Stimulated activated memory B cell treated with anti-CD40 and anti-IgM and Interleukin-4, amounts not matched to agents 10 μg/mL and 1 μg/mL and 100 μg/mL, for 72 hours (primary cell): ENCODE data around the gene SLC16A1.

ENCODE experiments used
- ATAC-seq: fragments of 150-1000 bp; cut with Tn5 transposase; 2 replicates; pipeline ENCODE4 v1.10.0; 2021
- H3K27ac Mint-ChIP-seq: one replicate; pipeline ENCODE4 v1.8.0; 2022; ENCODE audit warnings: mild to moderate bottlenecking, mixed read lengths
- H3K27me3 Mint-ChIP-seq: one replicate; pipeline ENCODE4 v1.8.0; 2022; ENCODE audit warnings: mixed read lengths
- H3K36me3 Mint-ChIP-seq: one replicate; pipeline ENCODE4 v1.8.0; 2022; ENCODE audit warnings: mixed read lengths
- H3K4me1 Mint-ChIP-seq: one replicate; pipeline ENCODE4 v1.8.0; 2022; ENCODE audit warnings: mixed read lengths
- H3K4me3 Mint-ChIP-seq: one replicate; pipeline ENCODE4 v1.8.0; 2022; ENCODE audit warnings: mild to moderate bottlenecking, moderate library complexity, mixed read lengths
- H3K9me3 Mint-ChIP-seq: one replicate; pipeline ENCODE4 v1.8.0; 2022; ENCODE audit warnings: mixed read lengths

Gene SLC16A1

GRCh38 chr1:112950426-112950825 lies 5.6 kb downstream of the SLC16A1 start:
- no peaks in the 10 kb centered on the region for H3K27me3 Mint-ChIP-seq
- H3K4me1 Mint-ChIP-seq, result peaks cover 19% of the 10 kb centered on the region
- H3K4me3 Mint-ChIP-seq, result no peak overlapping the region
- H3K9me3 Mint-ChIP-seq, result no peaks in the 10 kb centered on the region
- no peak overlapping the region for H3K27ac Mint-ChIP-seq
- no peak for ATAC-seq
- H3K36me3 Mint-ChIP-seq, result peaks cover 5% of the 10 kb centered on the region

- Mint-ChIP-seq H3K27me3 (no peaks in the 10 kb centered on the region), H3K36me3 (peaks cover 6% of the 10 kb centered on the region), H3K4me1 (no peaks in the 10 kb centered on the region), H3K9me3 (no peaks in the 10 kb centered on the region), H3K4me3 (no peak overlapping the region), H3K27ac (no peak overlapping the region)
- no peak for ATAC-seq
Measured at GRCh38 chr1:112946683-112947082, 9.3 kb downstream of the SLC16A1 start.

GRCh38 chr1:112939810-112940209 lies 16.2 kb downstream of the SLC16A1 start:
- no peaks in the 10 kb centered on the region for H3K27me3 Mint-ChIP-seq
- H3K27ac Mint-ChIP-seq, result no peak overlapping the region
- H3K4me3 Mint-ChIP-seq, result no peak overlapping the region
- no peak for ATAC-seq
- H3K4me1 Mint-ChIP-seq, result peaks cover 8% of the 10 kb centered on the region
- no peaks in the 10 kb centered on the region for H3K9me3 Mint-ChIP-seq
- H3K36me3 Mint-ChIP-seq, result peaks cover 6% of the 10 kb centered on the region

DNA sequence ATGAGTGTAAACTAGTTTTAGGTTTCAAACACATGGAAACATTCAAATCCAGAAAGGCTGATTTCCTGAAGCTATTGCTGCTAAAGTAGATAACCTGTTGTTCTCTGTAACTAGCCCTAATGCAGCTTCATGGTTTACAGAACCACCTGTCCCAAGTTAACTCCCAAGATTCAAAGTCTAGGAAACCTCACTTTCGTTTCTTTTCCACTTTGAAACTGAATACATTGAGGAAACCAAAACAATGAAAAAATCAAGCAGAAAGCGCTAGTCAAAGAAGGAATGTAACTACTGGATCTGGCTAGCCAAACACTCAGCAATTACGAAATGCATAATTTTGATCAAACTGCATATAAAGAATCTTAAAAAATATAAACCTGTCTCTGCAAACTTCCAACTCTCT lies 17.8 kb downstream of the SLC16A1 start:
- Mint-ChIP-seq H3K9me3 (no peaks in the 10 kb centered on the region), H3K27ac (no peak overlapping the region), H3K27me3 (no peaks in the 10 kb centered on the region), H3K4me1 (peaks cover 8% of the 10 kb centered on the region), H3K4me3 (no peak overlapping the region), H3K36me3 (peaks cover 4% of the 10 kb centered on the region)
- ATAC-seq, result no peak

DNA sequence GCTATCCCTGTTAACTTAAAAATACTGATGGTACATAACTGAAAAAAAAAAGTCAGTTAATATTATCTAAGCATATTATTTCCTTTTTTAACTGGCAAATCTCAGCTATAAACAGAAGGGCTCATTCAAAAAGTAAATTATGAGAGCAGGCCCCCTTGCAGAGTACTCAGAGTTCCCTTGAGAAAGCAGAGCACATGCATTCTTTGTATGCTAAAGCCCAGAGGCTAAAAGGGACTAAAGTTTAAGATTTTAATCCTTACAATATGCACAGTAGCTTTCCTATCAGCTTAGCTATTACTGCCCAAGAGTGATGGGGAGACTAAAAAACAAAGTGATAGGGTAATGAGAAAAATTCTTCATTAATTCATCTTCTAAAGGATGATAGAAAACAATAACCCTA lies 18.5 kb downstream of the SLC16A1 start:
- Mint-ChIP-seq H3K27ac (no peak overlapping the region), H3K4me1 (peaks cover 8% of the 10 kb centered on the region), H3K4me3 (no peak overlapping the region), H3K36me3 (no peaks in the 10 kb centered on the region), H3K9me3 (no peaks in the 10 kb centered on the region), H3K27me3 (no peaks in the 10 kb centered on the region)
- ATAC-seq, result no peak

GRCh38 chr1:112937070-112937469 lies 18.9 kb downstream of the SLC16A1 start:
- Mint-ChIP-seq H3K27ac (no peak overlapping the region), H3K27me3 (no peaks in the 10 kb centered on the region), H3K4me3 (no peak overlapping the region), H3K4me1 (peaks cover 8% of the 10 kb centered on the region), H3K36me3 (peaks cover 1% of the 10 kb centered on the region), H3K9me3 (no peaks in the 10 kb centered on the region)
- ATAC-seq, result no peak

DNA sequence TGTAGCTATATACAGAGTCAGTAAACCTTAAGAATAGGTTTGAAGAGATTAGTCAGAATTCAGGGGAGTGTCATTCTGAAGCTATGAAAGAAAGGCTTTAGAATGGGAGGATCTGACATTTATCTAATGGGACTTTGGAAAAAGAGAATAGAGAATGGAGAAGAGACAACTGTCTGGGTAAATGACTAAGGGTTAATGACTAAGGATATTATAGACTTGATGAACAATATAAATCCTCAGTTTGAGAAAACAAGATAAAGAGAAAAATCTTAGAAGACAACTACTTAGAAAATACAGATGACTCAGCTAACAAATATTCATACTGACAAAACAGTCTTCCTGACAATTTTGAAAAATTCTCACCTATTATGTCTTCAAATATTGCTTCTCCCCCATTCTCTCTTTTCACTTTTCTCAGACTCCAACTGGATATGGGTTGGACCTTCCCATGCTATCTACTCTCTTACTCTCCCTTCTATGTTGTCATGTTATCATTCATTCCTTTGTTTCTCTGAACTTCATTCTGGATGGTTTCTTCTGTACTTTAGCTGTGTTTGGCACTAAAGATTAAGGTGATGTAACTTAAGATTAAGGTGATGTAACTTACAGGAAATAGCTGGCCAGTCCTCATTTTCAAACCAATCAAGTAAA lies 20.4 kb downstream of the SLC16A1 start:
- Mint-ChIP-seq H3K9me3 (no peaks in the 10 kb centered on the region), H3K4me3 (no peak overlapping the region), H3K36me3 (peaks cover 5% of the 10 kb centered on the region), H3K27me3 (no peaks in the 10 kb centered on the region), H3K4me1 (peaks cover 8% of the 10 kb centered on the region), H3K27ac (no peak overlapping the region)
- ATAC-seq, result no peak

DNA sequence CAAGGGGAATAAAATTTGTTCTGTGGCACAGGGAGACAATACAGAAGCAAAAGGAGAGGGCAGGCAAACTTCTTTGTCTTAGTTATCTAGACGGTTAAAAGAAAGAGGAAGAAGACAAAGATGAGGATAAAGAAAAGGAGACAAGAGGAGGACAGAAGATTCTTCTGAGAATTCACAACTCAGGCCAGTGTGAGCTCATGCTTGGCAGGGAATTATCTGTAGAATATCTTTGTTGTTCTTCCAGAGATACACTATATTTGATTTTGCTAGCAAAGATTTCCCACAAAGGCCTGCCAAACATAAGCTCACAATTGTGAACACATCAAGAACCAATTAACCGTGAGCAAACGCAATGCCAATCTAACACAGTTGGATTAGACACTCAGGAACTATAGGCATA lies 21.4 kb downstream of the SLC16A1 start:
- no peak for ATAC-seq
- no peaks in the 10 kb centered on the region for H3K27me3 Mint-ChIP-seq
- no peaks in the 10 kb centered on the region for H3K9me3 Mint-ChIP-seq
- H3K36me3 Mint-ChIP-seq, result peaks cover 5% of the 10 kb centered on the region
- no peak overlapping the region for H3K27ac Mint-ChIP-seq
- peaks cover 8% of the 10 kb centered on the region for H3K4me1 Mint-ChIP-seq
- H3K4me3 Mint-ChIP-seq, result no peak overlapping the region

- Mint-ChIP-seq H3K4me1 (peaks cover 8% of the 10 kb centered on the region), H3K4me3 (no peak overlapping the region), H3K27me3 (no peaks in the 10 kb centered on the region), H3K27ac (no peak overlapping the region), H3K36me3 (peaks cover 5% of the 10 kb centered on the region), H3K9me3 (no peaks in the 10 kb centered on the region)
- ATAC-seq, result no peak
Measured at GRCh38 chr1:112933820-112934571, 22.0 kb downstream of the SLC16A1 start.

GRCh38 chr1:112929979-112930378 lies 26.0 kb downstream of the SLC16A1 start:
- no peaks in the 10 kb centered on the region for H3K27me3 Mint-ChIP-seq
- peaks cover 22% of the 10 kb centered on the region for H3K36me3 Mint-ChIP-seq
- no peak overlapping the region for H3K27ac Mint-ChIP-seq
- H3K4me3 Mint-ChIP-seq, result no peak overlapping the region
- no peak for ATAC-seq
- H3K4me1 Mint-ChIP-seq, result no peaks in the 10 kb centered on the region
- H3K9me3 Mint-ChIP-seq, result no peaks in the 10 kb centered on the region

GRCh38 chr1:112927462-112927990 lies 28.5 kb downstream of the SLC16A1 start:
- no peak overlapping the region for H3K4me3 Mint-ChIP-seq
- peaks cover 40% of the 10 kb centered on the region for H3K36me3 Mint-ChIP-seq
- no peak for ATAC-seq
- H3K9me3 Mint-ChIP-seq, result no peaks in the 10 kb centered on the region
- H3K27ac Mint-ChIP-seq, result no peak overlapping the region
- H3K4me1 Mint-ChIP-seq, result no peaks in the 10 kb centered on the region
- H3K27me3 Mint-ChIP-seq, result no peaks in the 10 kb centered on the region

DNA sequence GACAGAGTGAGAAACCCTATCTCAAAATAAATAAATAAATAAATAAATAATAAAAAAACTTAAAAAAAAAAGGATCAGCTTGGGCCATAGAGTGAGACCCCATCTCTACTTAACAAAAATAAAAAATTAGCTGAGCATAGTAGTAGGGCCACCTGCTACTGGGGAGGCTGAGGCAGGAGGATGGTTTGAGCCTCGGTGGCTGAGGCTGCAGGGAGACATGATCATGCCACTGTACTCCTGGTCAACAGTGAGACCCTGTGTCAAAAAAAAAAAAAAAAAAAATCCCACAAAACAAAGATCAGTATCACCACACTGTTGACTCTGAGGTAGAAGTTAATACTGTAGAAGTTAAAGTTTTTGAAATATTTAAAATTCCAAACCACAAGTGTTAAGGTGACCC lies 29.1 kb downstream of the SLC16A1 start:
- Mint-ChIP-seq H3K4me1 (no peaks in the 10 kb centered on the region), H3K36me3 (peaks cover 43% of the 10 kb centered on the region), H3K4me3 (no peak overlapping the region), H3K9me3 (no peaks in the 10 kb centered on the region), H3K27ac (no peak overlapping the region), H3K27me3 (no peaks in the 10 kb centered on the region)
- ATAC-seq, result no peak

DNA sequence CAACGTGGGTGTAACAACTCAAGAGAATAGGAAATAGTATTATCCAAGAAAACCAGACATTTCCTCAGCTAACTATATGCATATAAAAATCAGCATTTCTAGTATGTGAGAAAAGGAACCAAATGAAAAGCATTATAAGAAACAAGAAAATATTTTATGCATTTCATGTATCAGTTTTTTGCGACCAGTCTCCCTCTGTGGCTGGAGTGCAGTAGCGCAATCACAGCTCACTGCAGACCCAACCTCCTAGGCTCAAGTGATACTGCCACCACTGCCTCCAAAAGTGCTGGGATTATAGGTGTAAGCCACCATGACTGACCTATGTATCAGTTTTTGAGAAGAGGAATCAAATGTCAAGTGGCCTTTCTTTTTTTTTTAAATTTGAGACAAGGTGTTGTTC lies 31.0 kb downstream of the SLC16A1 start:
- Mint-ChIP-seq H3K27me3 (no peaks in the 10 kb centered on the region), H3K27ac (no peak overlapping the region), H3K36me3 (peaks cover 47% of the 10 kb centered on the region), H3K4me3 (no peak overlapping the region), H3K4me1 (no peaks in the 10 kb centered on the region), H3K9me3 (no peaks in the 10 kb centered on the region)
- no peak for ATAC-seq

GRCh38 chr1:112923959-112924349 lies 32.0 kb downstream of the SLC16A1 start:
- Mint-ChIP-seq H3K4me3 (no peak overlapping the region), H3K27me3 (no peaks in the 10 kb centered on the region), H3K9me3 (no peaks in the 10 kb centered on the region), H3K4me1 (no peaks in the 10 kb centered on the region), H3K27ac (no peak overlapping the region), H3K36me3 (peaks cover 47% of the 10 kb centered on the region)
- ATAC-seq, result no peak

- H3K4me3 Mint-ChIP-seq, result no peak overlapping the region
- no peak overlapping the region for H3K27ac Mint-ChIP-seq
- no peaks in the 10 kb centered on the region for H3K27me3 Mint-ChIP-seq
- no peak for ATAC-seq
- H3K36me3 Mint-ChIP-seq, result peaks cover 47% of the 10 kb centered on the region
- no peaks in the 10 kb centered on the region for H3K9me3 Mint-ChIP-seq
- H3K4me1 Mint-ChIP-seq, result no peaks in the 10 kb centered on the region
Measured at GRCh38 chr1:112923234-112923958, 32.6 kb downstream of the SLC16A1 start.
